Stimulated activated CD8-positive, alpha-beta memory T cell treated with anti-CD3 and anti-CD28 coated beads, Interleukin-7, amount 100 ng/mL, for 48 hours (primary cell): ENCODE results near the gene BRINP1.
"Not testable (repeated sequence)": the region's sequence is repeated elsewhere in the genome, so short reads cannot be mapped to it uniquely, and the experiment has no call there.

Experiments
- DNase-seq, 2 donors: peaks; one replicate each; pipeline ENCODE4 v3.0.0-alpha.2; 2020; ENCODE audit warnings: low read depth in 1 of 2; ENCODE audit errors: extremely low read depth in 1 of 2

Gene BRINP1

DNA sequence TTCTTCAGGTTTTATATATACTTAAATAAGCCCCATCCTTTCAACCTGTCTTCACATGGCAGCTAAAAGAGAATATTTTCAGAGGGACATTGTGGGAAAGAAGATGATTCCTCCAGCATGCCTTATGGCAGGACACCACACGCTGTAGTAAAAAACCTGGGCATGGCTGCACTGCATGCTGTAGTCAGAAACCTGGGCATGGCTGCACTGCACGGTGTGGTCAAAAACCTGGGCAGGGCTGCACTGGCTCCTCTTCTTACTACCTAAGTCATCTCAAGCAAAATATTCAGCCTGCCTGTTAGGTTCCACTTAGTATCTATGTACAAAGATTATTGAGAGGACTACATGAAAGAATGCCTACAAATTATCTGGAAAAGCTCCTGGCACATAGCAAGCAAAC, 153.6 kb downstream of the BRINP1 start:
- no peak for DNase-seq

DNA sequence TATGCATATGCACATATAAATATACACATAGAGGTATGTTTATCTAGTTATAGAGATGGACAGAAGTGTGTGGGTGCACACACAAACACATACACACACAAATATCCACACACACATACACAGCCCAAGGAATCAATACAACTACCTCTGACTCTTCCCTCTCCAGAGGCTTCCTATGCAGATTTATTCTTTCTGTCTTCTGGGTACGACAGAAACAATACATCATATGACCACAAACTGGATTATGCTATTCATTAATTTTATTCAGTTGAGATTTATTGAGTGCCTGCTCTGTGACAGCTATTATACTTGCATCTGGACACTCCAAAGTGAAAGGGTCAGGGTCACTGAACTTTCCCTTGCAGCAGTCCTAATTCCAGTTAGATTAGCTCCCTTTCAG, 155.8 kb downstream of the BRINP1 start:
- DNase-seq, result no peak

DNA sequence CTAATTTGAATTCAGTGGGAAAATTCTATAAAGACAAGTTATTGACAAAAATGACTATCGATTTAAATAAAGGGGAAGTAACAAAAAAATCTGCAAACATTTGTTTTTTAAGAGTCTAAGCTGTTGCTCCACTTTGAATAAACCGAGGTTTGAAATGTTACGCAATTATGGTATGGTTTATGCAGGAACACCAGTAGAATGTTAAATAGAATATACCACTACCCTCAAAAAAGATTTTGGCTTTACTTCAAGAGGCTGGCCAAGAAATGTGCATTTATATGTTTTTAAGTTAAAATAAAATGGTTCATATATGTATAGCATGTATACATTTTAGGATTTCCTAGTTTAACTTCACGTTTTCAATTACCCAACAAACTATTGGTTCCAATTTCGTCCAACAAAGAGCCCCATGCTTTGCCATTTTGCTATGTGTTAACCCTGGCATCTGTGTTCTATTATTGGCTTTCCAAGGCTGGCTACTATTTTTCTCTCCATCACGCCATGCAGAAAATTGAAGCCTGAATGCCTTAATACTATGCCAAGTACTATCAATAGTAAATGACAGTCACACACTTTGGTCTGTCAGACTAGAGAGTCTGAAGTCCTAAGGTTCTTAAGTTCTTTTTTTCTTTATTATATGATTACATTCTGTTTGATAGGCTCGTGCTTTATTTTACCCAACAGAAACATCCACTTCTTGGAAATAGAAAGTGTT, 171.2 kb downstream of the BRINP1 start:
- no peak for DNase-seq

DNA sequence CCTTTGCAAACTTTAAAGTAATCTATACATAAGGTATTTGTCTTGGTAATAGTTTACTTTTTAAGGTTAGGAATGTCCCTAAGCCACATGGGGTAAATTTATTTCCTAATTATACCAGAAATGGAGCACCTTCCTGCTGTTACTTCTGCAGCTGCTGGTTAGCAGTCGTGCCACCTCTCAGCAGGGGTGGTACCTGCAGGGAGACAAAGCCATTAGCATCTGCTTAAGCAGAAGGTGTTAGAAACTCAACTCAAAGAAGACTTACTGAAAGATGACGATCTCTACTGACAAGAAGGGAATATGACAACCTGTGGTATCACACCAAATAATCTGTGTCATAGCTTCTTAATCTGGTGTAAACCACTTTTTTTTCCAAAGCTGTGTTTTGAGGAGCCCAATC, 173.7 kb downstream of the BRINP1 start:
- no peak for DNase-seq

DNA sequence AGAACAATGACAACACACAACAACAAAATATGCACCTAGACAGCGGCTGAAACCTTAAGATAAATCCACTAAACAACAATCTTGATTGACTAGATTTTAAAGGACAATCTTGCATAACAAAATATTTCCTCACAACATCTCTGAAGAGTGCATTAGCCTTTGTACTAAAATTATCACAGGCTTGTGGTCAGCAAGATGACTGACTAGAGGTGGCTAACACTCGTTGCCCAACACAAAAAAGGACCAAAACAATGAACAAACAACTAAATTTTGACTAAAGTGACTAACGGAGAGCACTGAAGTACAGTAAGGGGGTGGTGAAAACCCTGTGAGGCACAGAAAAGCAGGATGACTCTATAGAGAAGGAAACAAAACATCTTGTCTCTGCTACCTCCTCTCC, 183.9 kb downstream of the BRINP1 start:
- DNase-seq, result no peak

DNA sequence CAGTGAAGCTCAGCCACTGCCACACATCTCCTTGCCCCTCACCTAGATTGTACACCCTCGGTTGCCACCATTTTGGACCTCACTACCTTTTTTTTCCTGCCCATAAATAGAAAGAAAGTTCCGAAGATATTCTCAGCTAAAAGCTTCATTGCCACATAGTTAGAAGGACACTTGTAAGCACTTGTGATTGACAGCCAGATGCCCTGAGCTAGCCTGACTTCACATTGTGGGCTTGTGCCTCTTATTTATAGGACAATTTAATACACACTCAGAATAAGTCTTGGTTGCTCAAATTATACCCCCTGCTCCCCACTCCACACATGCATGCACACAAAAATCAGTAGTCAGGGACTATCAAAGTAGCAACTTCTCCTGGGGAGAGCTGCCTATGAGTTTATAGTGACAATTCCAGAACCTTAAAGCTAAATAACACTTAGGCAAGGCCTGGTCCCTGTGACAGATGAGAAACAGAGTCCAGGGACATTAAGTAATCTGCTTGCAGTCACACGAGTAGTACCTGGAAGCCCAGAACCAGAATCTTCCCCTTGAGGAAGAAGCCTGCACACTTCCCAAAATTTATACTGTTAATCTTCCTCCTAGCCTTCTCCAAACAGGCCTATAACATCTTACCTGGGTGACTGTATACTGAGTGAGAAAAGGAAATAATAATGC, 184.8 kb downstream of the BRINP1 start:
- no peak for DNase-seq

DNA sequence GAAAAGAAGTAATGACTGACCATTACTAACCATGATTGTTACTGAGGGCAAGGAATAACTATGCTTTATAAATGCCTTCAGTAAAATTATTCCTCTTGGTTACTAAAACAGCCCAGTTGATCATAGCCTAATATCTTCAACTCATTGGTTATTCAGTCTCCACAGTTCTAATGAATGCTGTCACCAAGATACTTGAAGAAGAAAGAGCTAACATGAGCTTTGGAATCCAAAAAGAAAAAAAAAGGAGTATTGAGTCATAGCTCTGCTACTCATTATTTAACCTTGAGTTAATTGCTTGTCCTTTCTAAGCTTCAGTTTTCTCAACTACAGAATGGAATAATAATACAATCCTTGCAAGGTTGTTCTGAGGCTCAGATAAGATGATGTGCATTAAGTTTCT, 187.7 kb downstream of the BRINP1 start:
- DNase-seq, result no peak

DNA sequence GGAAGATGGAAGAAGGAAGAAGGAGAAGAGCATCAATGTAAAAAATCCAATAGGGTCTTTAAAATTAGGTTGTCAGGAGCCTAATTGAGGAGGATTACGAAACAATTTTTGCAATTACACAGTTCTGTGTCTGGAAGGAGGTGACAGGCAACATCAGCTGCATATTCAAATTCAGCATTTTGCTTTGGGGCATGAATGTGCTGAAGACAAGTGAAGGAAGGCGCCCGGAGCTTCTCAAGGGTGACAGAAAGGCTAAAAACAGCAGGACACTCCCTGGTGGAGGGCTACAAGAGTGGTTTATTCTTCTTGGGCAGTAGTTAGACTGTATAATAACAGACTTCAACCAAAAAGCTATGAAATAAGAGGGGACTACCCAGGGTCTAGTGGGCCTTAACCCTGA, 188.3 kb downstream of the BRINP1 start:
- no peak for DNase-seq

DNA sequence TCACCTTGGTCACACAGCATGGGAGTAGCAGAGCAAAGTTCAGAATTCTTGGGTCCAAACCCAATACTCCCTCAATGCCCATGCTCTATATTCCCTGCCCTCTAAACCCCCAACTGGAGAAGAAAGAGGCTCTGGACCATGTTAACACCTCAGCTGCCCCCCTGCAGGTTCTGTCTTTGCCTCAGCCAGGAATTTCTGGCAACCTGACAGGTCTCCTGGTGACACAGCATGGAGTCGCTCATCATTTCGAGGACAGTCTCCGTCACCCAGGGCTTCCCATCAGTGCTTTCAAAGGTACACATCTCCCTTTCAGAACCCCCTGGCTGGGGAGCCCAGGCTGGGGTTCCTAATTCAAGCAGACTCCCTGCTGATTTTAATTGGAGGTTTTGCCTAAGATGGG, 189.5 kb downstream of the BRINP1 start:
- DNase-seq, result no peak

DNA sequence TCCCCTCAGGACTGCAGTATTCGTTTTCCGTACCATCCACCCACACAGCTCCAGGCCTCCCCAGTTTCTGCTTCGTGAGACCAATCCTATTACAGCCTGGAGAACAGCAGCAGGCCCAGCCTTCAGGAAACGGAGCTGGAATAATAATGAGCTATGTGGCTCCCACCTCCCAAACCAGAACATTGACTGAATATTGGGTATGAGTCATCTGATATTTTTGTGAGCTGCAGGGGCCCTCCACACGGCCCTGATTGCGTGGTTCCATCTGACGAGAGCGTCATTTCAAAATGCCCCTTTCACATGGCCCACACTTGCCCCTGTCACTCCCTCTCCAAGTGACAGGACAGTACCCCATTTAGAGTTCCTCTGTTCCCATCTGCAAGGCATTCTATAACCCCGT, 192.0 kb downstream of the BRINP1 start:
- no peak for DNase-seq

DNA sequence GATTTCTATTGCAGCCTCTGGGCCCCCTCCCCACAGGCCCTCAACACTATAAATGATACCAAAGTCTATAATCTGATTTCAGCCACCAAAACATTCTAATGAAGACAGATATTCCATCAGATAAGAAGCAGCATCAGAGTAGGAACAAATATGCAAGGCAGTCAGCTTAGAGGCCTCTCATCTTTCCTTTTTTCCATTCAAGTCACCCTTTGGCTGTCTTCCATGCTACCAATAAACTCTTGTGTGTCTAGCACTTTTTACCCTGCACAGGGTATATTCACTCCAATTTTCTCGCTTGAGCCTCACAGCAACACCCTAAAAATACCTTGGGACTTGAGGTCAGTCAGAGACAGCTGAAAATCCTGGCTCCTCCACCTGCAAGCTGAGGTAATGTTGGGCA, 193.7 kb downstream of the BRINP1 start:
- DNase-seq, result no peak

DNA sequence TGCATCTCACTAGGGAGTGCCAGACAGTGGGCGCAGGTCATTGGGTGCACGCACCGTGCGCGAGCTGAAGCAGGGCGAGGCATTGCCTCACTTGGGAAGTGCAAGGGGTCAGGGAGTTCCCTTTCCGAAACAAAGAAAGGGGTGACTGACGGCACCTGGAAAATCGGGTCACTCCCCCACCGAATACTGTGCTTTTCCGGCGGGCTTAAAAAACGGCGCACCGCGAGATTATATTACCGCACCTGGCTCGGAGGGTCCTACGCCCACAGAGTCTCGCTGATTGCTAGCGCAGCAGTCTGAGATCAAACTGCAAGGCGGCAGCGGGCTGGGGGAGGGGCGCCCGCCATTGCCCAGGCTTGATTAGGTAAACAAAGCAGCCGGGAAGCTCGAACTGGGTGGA, 200.0 kb downstream of the BRINP1 start:
- DNase-seq, result not testable (repeated sequence)

DNA sequence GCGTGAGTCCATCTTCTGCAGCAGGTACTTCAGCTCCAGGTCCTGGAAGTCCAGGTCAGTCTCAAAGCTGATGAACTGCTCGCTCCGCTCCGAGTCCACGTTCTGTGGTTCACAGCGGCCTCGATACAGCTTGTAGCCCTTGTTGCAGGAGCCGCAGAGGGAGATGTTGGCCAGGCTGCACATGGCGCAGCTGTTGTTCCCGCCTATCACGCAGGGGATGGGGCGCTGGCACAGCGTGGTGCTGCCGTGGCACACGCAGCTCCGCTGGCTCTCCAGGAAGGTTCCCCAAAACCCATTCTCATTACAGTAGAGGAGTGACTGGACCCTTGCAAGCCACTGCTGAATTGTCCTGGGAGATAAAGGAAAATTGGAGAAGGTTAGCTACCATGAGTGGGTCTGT, 201.4 kb downstream of the BRINP1 start:
- DNase-seq, result no peak

DNA sequence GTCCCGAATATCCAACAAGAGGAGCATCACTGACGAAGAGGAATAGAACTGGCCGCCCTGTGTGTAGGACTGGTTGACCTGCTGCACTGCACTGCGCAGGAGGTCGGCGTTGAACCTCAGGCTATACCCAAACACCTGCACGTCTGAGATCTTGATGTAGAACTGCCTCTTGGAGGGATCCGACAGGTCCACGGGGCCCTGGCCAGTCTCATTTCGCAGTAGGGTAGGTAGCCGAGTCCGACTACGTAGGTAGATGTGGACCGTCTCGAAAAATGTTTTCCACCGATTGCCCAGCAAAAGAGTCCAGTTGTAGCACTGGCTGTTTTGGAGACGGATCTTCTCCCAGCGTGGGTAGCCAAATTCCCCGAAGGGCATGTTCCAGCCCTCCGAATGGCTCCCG, 202.0 kb downstream of the BRINP1 start:
- DNase-seq, result no peak

DNA sequence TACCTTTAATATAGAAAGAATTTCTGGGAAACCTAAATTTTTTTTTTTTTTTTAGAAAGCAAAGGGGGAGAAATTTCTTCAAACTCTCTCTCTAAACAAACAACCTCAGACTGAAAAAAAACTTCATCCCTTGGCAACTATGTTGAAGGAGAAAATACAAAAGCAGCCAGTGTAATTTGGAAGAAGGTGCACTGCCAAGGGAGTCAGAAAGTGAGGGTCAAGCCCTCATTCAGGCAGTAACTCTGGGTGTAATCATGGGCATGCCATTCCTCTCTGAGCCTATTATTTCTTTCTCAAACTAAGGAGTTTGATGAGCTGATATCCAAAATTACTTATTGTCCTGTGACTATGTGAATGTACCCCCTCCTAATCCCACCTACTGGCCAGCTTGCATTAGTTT, 203.1 kb downstream of the BRINP1 start:
- no peak for DNase-seq

DNA sequence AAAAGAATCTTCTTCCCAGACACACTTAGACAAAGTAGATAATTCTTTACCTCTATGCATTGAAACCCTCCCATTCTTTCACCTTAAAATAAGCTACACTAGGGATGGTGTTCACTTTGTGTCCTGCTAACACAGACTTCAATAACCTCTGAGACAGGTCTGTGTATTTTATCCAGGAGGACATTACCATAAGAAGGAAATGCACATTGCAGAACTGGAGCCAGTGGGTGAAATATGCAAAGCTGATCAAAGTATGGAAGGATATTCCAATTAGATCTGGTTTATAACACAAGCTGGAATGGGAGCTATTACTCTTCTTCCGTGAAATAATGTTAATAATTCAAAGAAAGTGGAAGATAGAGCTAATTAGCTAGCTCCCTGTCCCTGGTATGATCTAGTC, 204.1 kb downstream of the BRINP1 start:
- no peak for DNase-seq

DNA sequence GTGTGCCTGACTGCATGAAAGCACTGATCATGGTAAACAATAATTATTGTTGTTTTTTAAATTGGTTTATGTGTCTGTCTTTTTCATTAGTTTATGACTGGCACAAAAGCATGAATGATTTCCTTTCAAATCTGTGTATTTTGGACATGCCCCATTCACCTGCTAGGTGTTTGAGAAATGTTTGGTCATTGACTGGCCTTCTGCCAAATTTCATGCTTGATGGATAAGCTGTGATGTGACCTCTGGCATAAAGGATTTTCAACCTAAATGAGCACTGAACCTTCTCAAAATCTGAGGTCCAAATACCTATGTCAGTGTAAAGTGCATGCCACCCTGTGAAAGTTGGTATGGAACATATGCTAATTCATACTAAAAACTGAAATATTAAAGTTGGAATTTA, 204.5 kb downstream of the BRINP1 start:
- no peak for DNase-seq

DNA sequence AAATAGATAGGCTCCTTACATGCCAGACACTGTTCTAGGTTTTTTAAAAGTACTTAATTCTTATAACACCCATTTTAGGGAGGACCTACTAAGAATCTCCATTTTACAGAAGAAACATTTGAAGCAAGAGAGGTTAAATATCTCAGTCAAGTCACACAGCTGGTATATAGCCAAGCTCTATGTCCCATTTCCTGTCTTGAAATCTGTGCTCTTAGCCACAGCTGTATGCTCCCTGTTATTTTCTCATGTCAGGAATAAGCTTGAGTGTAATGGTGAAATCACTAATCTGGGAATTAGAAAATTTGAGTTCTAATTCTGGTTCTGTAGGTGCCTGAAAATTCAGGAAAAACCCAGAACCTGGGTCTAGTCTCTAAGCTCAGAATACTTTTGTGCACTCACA, 208.7 kb downstream of the BRINP1 start:
- DNase-seq, result no peak

DNA sequence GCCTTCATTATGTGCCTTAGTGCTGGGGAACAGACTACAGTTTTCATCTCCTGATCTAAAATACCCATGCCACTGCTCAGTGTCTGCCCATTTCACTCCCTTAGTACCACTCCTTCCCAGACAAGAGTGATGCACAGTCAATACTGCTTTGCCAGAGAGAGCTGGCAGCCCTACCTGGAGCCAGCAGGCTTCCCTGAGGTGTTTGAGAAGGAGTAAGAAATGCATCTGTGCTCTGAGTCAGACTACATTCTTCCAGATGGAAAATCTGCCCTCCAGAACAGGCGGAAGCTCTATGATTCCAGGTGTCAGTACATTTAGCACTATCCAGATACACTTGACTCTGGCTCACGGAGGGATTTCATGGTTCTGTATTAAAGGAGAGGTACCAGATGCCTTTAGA, 209.8 kb downstream of the BRINP1 start:
- no peak for DNase-seq

DNA sequence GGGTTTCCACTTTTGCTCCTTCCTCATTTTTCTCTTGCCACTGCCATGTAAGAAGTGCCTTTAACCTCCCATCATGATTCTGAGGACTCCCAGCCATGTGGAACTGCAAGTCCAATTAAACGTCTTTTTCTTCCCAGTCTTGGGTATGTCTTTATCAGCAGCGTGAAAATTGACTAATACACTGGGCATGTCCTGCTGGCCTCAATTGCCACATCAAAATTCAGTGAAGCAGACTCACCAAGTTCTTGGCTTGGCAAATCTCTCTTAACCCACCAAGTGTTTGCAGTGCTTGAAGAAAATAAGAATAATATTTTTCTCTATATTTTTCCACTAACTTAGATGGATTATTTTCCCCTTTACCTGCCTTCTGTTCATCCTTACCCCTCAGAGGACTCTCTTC, 212.0 kb downstream of the BRINP1 start:
- no peak for DNase-seq

DNA sequence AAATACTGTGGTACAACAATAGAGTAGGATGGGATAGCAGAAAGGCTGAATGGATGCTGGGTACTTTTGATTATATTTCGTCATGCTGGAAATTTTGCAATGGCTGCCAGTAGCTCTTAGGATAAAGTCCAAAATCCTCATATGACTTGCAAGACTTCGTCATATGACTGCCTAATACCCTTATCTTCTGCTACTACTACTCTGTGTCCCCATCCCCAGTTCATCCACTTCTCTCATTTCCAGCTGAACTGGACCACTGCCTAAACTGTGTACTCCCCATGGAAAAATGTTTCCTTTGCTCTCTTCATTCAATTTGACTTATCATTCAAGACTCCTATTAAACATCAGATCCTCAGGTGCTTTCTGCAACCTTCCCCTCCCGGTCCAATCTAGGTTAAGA, 212.9 kb downstream of the BRINP1 start:
- no peak for DNase-seq

DNA sequence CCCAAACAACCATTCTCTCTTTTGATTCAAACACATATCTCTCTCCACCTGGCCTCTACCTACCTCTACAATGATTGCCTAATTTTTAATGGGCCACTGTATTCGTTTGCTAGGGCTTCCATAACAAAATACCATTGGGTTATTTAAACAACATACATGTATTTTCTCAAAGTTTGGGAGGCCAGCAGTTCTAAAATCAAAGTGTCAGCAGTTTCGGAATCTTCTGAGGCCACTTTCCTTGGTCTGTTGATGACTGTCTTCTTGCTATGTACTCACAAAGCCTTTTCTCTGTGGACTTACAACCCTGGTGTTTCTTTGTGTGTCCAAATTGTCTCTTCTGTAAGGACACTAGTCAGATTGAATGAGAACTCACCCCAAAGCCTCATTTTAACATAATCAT, 214.7 kb downstream of the BRINP1 start:
- DNase-seq, result no peak

DNA sequence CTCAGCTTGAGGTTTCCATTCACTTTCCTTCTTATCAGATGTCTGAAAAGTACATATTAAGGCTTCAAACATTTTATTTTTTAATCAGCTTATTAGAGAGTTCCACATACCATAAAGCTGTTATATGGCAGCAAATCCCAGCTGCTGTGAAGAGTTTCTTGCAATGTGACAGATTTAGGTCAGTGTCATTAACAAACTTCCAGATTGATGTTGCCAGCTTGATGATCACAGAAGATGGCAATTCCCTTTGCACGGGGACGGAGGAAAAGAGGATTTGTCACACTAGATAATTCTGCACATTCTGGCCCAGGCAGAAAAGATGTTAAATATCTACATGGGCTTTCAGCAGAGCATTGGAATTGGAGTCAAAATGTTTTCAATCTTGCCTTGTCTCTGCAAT, 215.8 kb downstream of the BRINP1 start:
- DNase-seq, result no peak
